Activated T-cell treated with anti-CD3 and anti-CD28 coated beads for 1 hour (primary cell): ENCODE data around the gene INTS2.
"Not testable (repeated sequence)": the region's sequence is repeated elsewhere in the genome, so short reads cannot be mapped to it uniquely, and the experiment has no call there.

Experiments
- DNase-seq: peaks from one replicate; pipeline ENCODE4 v3.0.0-alpha.2; 2020; ENCODE audit warnings: low read depth

Gene INTS2

GRCh38 chr17:61819265-61819664 is 108.5 kb downstream of the INTS2 start:
- not testable (repeated sequence) for DNase-seq

GRCh38 chr17:61818225-61818624 is 109.6 kb downstream of the INTS2 start:
- no peak for DNase-seq

GRCh38 chr17:61817452-61817851 is 110.3 kb downstream of the INTS2 start:
- no peak for DNase-seq

- DNase-seq: no peak
Observed at GRCh38 chr17:61816538-61816937, 111.2 kb downstream of the INTS2 start.

- no peak for DNase-seq
Observed at GRCh38 chr17:61815863-61816503, 111.8 kb downstream of the INTS2 start.
